GM12878 (cell line): ENCODE results near the gene LXN. TPM values are rescaled to one million over a fixed set of nuclear protein-coding genes. Genes with fewer than 3 reads are reported as not detected.

Source experiments
- ATAC-seq: fragments of 200-7000 bp; cut with Tn5 transposase; 3 replicates; pipeline ENCODE4 v1.9.1; 2020; ENCODE audit warnings: mild to moderate bottlenecking, moderate library complexity
- BruUV-seq: library from RNA; stranded (reverse); fragments of 400-500 nt; replicated peaks from 2 replicates; lab custom pipeline; 2021; lab: Mats Ljungman, UMichigan
- CTCF ChIA-PET: fragments of 300-600 bp; sonication (Branson Sonifier 250); formaldehyde crosslinking; extraction: SDS; loops from one replicate; lab custom pipeline; 2021; ENCODE audit warnings: inconsistent platforms; lab: Yijun Ruan, JAX
- POLR2A ChIA-PET: fragments of 350-600 bp; formaldehyde crosslinking; extraction: SDS; loops from one replicate; lab custom pipeline; 2021; ENCODE audit warnings: inconsistent platforms; lab: Charles Lee
- RAD21 ChIA-PET: fragments of 300-600 bp; sonication (Branson Sonifier 250); formaldehyde crosslinking; loops from one replicate; lab custom pipeline; 2023; ENCODE audit warnings: antibody characterized with exemption; ENCODE audit not compliant: unreplicated experiment; lab: Charles Lee
- SMC1A ChIA-PET: fragments of 300-600 bp; sonication (Branson Sonifier 250); formaldehyde crosslinking; loops from one replicate; lab custom pipeline; 2023; ENCODE audit not compliant: unreplicated experiment, uncharacterized antibody; lab: Charles Lee
- DNase-seq: peaks from one replicate; pipeline ENCODE4 v3.0.0-alpha.2; 2011; ENCODE audit warnings: low read depth, low spot score
- FAIRE-seq: peaks from 3 replicates; lab custom pipeline; 2011; peaks lifted over from hg19 to GRCh38; lab: Jason Lieb, UNC
- H2AFZ ChIP-seq: 2 replicates; pipeline ENCODE4 v1.6.0; 2011; ENCODE audit warnings: low read depth, low read length, control low read depth; ENCODE audit not compliant: control insufficient read depth
- H3K27ac ChIP-seq: 2 replicates; pipeline ENCODE4 v1.5.1; 2011; ENCODE audit warnings: control low read depth; ENCODE audit not compliant: control insufficient read depth, insufficient read depth
- H3K27me3 ChIP-seq, 2 experiments: replicated peaks in 1 of 2; 2 replicates each; pipeline versions ENCODE4 v1.6.0 to v1.6.1; 2011; ENCODE audit warnings: low read length in 1 of 2; ENCODE audit not compliant: control insufficient read depth in 2 of 2, insufficient read depth in 2 of 2
- H3K36me3 ChIP-seq, 2 experiments: 2 replicates each; pipeline ENCODE4 v1.5.1; 2011; ENCODE audit warnings: low read length in 1 of 2; ENCODE audit not compliant: control insufficient read depth in 2 of 2, insufficient read depth in 2 of 2
- H3K4me1 ChIP-seq: 2 replicates; pipeline ENCODE4 v1.6.1; 2011; ENCODE audit warnings: mild to moderate bottlenecking, low read length, moderate library complexity, mixed read lengths; ENCODE audit not compliant: control insufficient read depth, insufficient read depth
- H3K4me2 ChIP-seq: 2 replicates; pipeline ENCODE4 v1.6.0; 2011; ENCODE audit warnings: control low read depth; ENCODE audit not compliant: control insufficient read depth, insufficient read depth
- H3K4me3 ChIP-seq: fragments of 200-600 bp; sonication (generic); 2 replicates; pipeline ENCODE4 v1.5.1; 2016
- H3K79me2 ChIP-seq: 2 replicates; pipeline ENCODE4 v1.6.0; 2011; ENCODE audit warnings: low read length; ENCODE audit not compliant: control insufficient read depth, insufficient read depth
- H3K9ac ChIP-seq: 2 replicates; pipeline ENCODE4 v1.8.0; 2011; ENCODE audit warnings: low read length, control low read depth, mixed read lengths; ENCODE audit not compliant: control insufficient read depth, insufficient read depth
- H3K9me3 ChIP-seq: replicated peaks from 3 replicates; pipeline ENCODE4 v1.5.1; 2011; ENCODE audit warnings: mild to moderate bottlenecking, low read length; ENCODE audit not compliant: control insufficient read depth, insufficient read depth
- H4K20me1 ChIP-seq: 2 replicates; pipeline ENCODE4 v1.6.0; 2011; ENCODE audit not compliant: control insufficient read depth, insufficient read depth
- CEBPB ChIP-seq, 2 experiments: fragments of 150-350 bp in 1 of 2; IDR thresholded peaks; 2 replicates each; pipeline ENCODE4 v1.6.1; 2012 to 2014; ENCODE audit warnings: low read depth in 2 of 2, low read length in 2 of 2, borderline replicate concordance in 1 of 2, inconsistent platforms in 1 of 2
- CEBPZ ChIP-seq: fragments of 150-350 bp; IDR thresholded peaks from 2 replicates; pipeline ENCODE4 v1.6.1; 2016; ENCODE audit warnings: low read depth, low read length
- CHD1 ChIP-seq: IDR thresholded peaks from 2 replicates; pipeline ENCODE4 v1.6.1; 2012; ENCODE audit warnings: low read depth, low read length, improper control_type of control experiment
- CHD4 ChIP-seq: fragments of 200-600 bp; sonication (generic); IDR thresholded peaks from 2 replicates; pipeline ENCODE4 v1.6.1; 2016; ENCODE audit warnings: mild to moderate bottlenecking
- ELK1 ChIP-seq: IDR thresholded peaks from 2 replicates; pipeline ENCODE4 v1.6.1; 2012; ENCODE audit warnings: low read depth, low read length, improper control_type of control experiment
- FOXK2 ChIP-seq: fragments of 450-650 bp; IDR thresholded peaks from 2 replicates; pipeline ENCODE4 v1.6.1; 2017; ENCODE audit warnings: mild to moderate bottlenecking, moderate library complexity
- FOXM1 ChIP-seq: IDR thresholded peaks from 2 replicates; pipeline ENCODE4 v1.6.1; 2012; ENCODE audit warnings: low read depth, mild to moderate bottlenecking, inconsistent platforms, low read length, moderate library complexity
- GABPA ChIP-seq: IDR thresholded peaks from 2 replicates; pipeline ENCODE4 v1.6.1; 2014; ENCODE audit warnings: antibody characterized with exemption, low read depth, mild to moderate bottlenecking, inconsistent platforms
- KAT2A ChIP-seq: conservative IDR thresholded peaks from 2 replicates; pipeline ENCODE4 v1.6.1; 2011; ENCODE audit warnings: low read depth, low read length; ENCODE audit not compliant: control insufficient read depth
- LARP7 ChIP-seq: fragments of 450-650 bp; IDR thresholded peaks from 2 replicates; pipeline ENCODE4 v1.6.1; 2017; ENCODE audit warnings: mild to moderate bottlenecking
- RUNX3 ChIP-seq: IDR thresholded peaks from 2 replicates; pipeline ENCODE4 v1.6.1; 2012; ENCODE audit warnings: low read length, inconsistent platforms
- SKIL ChIP-seq: fragments of 450-650 bp; IDR thresholded peaks from 2 replicates; pipeline ENCODE4 v1.6.1; 2017; ENCODE audit warnings: mild to moderate bottlenecking, low read depth, inconsistent platforms; ENCODE audit not compliant: poor library complexity, severe bottlenecking
- SMARCA5 ChIP-seq: fragments of 450-650 bp; IDR thresholded peaks from 2 replicates; pipeline ENCODE4 v1.6.1; 2017; ENCODE audit warnings: mild to moderate bottlenecking
- TCF12 ChIP-seq: IDR thresholded peaks from 2 replicates; pipeline ENCODE4 v1.6.1; 2011; ENCODE audit warnings: low read depth, mild to moderate bottlenecking, low read length
- USF1 ChIP-seq: IDR thresholded peaks from 2 replicates; pipeline ENCODE4 v1.6.1; 2011; ENCODE audit warnings: borderline replicate concordance, low read depth, mild to moderate bottlenecking, moderate library complexity, mixed read lengths, low read length; ENCODE audit not compliant: insufficient read depth; ENCODE audit errors: extremely low read length
- YY1 ChIP-seq: IDR thresholded peaks from 2 replicates; pipeline ENCODE4 v1.6.1; 2011; ENCODE audit warnings: low read depth, mild to moderate bottlenecking, low read length
- ZNF274 ChIP-seq: IDR thresholded peaks from one replicate; pipeline ENCODE4 v1.8.0; 2011; ENCODE audit not compliant: insufficient read length, insufficient read depth
- WGBS: methylation state at CpG from one replicate; pipeline ENCODE4 v1.1.6; 2016; ENCODE audit warnings: low lambda C conversion rate; ENCODE audit not compliant: insufficient replicate concordance, insufficient coverage; ENCODE audit errors: missing lambda C conversion rate; 5-methylcytosine and 5-hydroxymethylcytosine counted together
- in situ Hi-C: fragments of 300-500 bp; cut with MboI; formaldehyde crosslinking; loops from 9 replicates; pipeline ENCODE4 v1.14.3; 2018; ENCODE audit warnings: mixed read lengths
- intact Hi-C: fragments of 100-400 bp; cut with micrococcal nuclease; formaldehyde crosslinking; loops from one replicate; pipeline ENCODE4 v1.14.2; 2022; ENCODE audit not compliant: unreplicated experiment
- polyA plus RNA-seq, 11 experiments: library from polyadenylated mRNA; depleted of rRNA in 4 of 11; unstranded in 6 of 11; stranded (reverse) in 5 of 11; fragments of >200 nt; fragmentation: Nextera tagmentation in 4 of 11; fragmentation: Illumina TruSeq in 1 of 11; extraction: Ambion mirVana in 4 of 11; extraction: Trizol in 1 of 11; gene quantifications; 1 replicate in 1 of 11; 2 replicates in 10 of 11; pipeline versions ENCODE4 v1.2.1 to v1.2.3, GENCODE V29; 2011 to 2016; ENCODE audit warnings: inconsistent platforms in 2 of 11, missing spikeins in 2 of 11, low read depth in 1 of 11
- total RNA-seq, 4 experiments: library from RNA; depleted of rRNA in 3 of 4; stranded (reverse); fragments of >200 nt in 3 of 4; fragmentation: Illumina TruSeq in 1 of 4; extraction: Trizol in 1 of 4; gene quantifications; 2 replicates each; pipeline versions ENCODE4 v1.2.1 to v1.2.3, GENCODE V29; 2013 to 2021

The LXN gene
- total and polyA plus RNA-seq, 10 of the 15 experiments (the other 5 are each of a cell fraction or from before 2014, with no cell fraction given), result 10.7 to 45.0 (median 20.4) TPM

GRCh38 chr3:158640646-158641045 is 31.8 kb downstream of the LXN start:
- in situ Hi-C loops, result no loop called here
- POLR2A ChIA-PET, result no interaction called here

More at GRCh38 chr3:158640646-158641045, 31.8 kb downstream of the LXN start:
- Histone ChIP-seq H3K9me3 (no peaks in the 10 kb centered on the region), H2AFZ (no peak overlapping the region), H4K20me1 (no peaks in the 10 kb centered on the region), H3K36me3 (no peaks in the 10 kb centered on the region), H3K9ac (no peak overlapping the region)
- no TSS peak for BruUV-seq
- ATAC-seq, result no peak
- no peak for TF ChIP-seq FOXM1
- TF ChIP-seq CHD4, result no peak
- no peak for TF ChIP-seq YY1
- no peak for TF ChIP-seq SKIL
- TF ChIP-seq ELK1, result no peak
- TF ChIP-seq GABPA, result no peak
- no peak for TF ChIP-seq USF1
- TF ChIP-seq ZNF274, result no peak
- no peak for TF ChIP-seq LARP7
- TF ChIP-seq RUNX3, result no peak
- no peak for TF ChIP-seq SMARCA5
- TF ChIP-seq KAT2A, result no peak
- no peak for TF ChIP-seq FOXK2
- TF ChIP-seq CEBPZ, result no peak
- TF ChIP-seq CEBPB (IDR thresholded peaks at IDR 0.05; ENCODE audit: borderline replicate concordance in 1 of 2, low read depth in 2 of 2, low read length in 2 of 2), result no peak
- TF ChIP-seq CHD1, result no peak
- no peak for TF ChIP-seq TCF12
- TF ChIP-seq, all 136 proteins: peak for 0
- no peak overlapping the region for H3K27ac ChIP-seq
- no peak for DNase-seq
- ChIA-PET RAD21 (no interaction called here), CTCF (no interaction called here), SMC1A (no interaction called here)
- H3K27me3 ChIP-seq, result no peaks in the 10 kb centered on the region
- H3K4me3 ChIP-seq, result no peak overlapping the region
- no peaks in the 10 kb centered on the region for H3K4me1 ChIP-seq
- no peak overlapping the region for H3K4me2 ChIP-seq
- WGBS, result 48% methylated on average over 7 of the region's 7 CpGs
- intact Hi-C loops, result loop anchor here (10.0 kb wide), 1 partner anchor 526 kb away; the partner anchor contains the start of gene RSRC1
- FAIRE-seq, result no peak
- H3K79me2 ChIP-seq, result peaks cover 13% of the 10 kb centered on the region
